ENCODE results near the gene GSN.

GSN gene

DNA sequence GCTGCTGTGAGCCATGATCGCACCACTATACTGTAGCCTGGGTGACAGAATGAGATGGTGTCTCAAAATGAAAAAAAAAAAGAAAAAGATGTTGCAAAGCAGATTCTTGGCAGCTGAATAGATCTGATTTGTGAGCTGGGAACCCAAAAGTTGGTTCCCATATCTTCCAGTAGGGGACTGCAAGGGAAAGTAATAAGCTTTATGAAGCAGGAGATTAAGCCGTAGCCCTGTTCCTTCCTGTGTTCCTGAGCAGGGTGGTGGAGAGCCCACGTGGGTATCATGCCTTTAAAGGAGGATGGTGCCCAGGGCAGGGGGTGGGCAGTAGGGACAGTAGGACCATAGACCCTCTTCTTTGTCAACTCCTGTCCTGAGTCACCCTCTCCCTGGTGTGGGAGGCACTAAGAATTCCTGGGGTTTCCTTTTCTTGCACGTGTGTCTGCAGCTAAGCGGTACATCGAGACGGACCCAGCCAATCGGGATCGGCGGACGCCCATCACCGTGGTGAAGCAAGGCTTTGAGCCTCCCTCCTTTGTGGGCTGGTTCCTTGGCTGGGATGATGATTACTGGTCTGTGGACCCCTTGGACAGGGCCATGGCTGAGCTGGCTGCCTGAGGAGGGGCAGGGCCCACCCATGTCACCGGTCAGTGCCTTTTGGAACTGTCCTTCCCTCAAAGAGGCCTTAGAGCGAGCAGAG lies 64.2 kb downstream of the GSN start:
- DNase-seq (ENCODE audit: low read depth): peak; percentile 67

GRCh38 chr9:121333950-121334773 lies 66.2 kb downstream of the GSN start:
- no peak for DNase-seq (ENCODE audit: low read depth)
- no peak overlapping the region for H3K4me3 ChIP-seq (replicated peaks; ENCODE audit: low read depth, low read length)
- TF ChIP-seq CTCF (IDR thresholded peaks at IDR 0.05; ENCODE audit: low read length, missing control alignments): no peak

More for the DNA sequence above, 64.2 kb downstream of the GSN start:
- no peak overlapping the region for H3K4me3 ChIP-seq (replicated peaks; ENCODE audit: low read depth, low read length)
- peak; percentile 50 for TF ChIP-seq CTCF (IDR thresholded peaks at IDR 0.05; ENCODE audit: low read length, missing control alignments)

GRCh38 chr9:121336665-121337064 lies 68.7 kb downstream of the GSN start:
- no peak for TF ChIP-seq CTCF (IDR thresholded peaks at IDR 0.05; ENCODE audit: low read length, missing control alignments)
- DNase-seq (ENCODE audit: low read depth): no peak
- no peak overlapping the region for H3K4me3 ChIP-seq (replicated peaks; ENCODE audit: low read depth, low read length)

DNA sequence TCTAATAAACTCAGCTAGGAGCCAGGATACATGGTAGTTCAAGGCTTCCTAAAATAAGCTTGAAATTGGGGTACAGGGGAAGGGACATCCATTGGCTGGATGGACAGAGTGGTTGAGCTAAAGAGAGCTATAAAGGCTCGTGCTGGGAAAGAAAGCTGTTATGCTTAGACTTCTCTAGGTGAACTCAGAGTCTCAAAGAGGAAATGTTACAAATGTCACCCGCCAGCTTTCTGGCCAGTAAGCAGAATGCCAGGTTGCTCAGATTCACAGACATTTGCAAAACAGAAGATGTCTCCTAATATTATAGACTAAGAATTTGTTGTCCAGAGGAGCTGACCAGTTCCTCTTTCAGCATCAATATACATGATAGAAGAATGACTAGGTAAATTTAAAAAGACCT lies 71.5 kb downstream of the GSN start:
- no peak for TF ChIP-seq CTCF (IDR thresholded peaks at IDR 0.05; ENCODE audit: low read length, missing control alignments)
- no peak for DNase-seq (ENCODE audit: low read depth)

GRCh38 chr9:121340676-121341392 lies 72.9 kb downstream of the GSN start:
- TF ChIP-seq CTCF (IDR thresholded peaks at IDR 0.05; ENCODE audit: low read length, missing control alignments): no peak
- no peak for DNase-seq (ENCODE audit: low read depth)

More for the DNA sequence above, 71.5 kb downstream of the GSN start:
- no peak overlapping the region for H3K4me3 ChIP-seq (replicated peaks; ENCODE audit: low read depth, low read length)

GRCh38 chr9:121344184-121344583 lies 76.2 kb downstream of the GSN start:
- no peak for TF ChIP-seq CTCF (IDR thresholded peaks at IDR 0.05; ENCODE audit: low read length, missing control alignments)
- no peak for DNase-seq (ENCODE audit: low read depth)
- no peak overlapping the region for H3K4me3 ChIP-seq (replicated peaks; ENCODE audit: low read depth, low read length)

More at GRCh38 chr9:121340676-121341392, 72.9 kb downstream of the GSN start:
- H3K4me3 ChIP-seq (replicated peaks; ENCODE audit: low read depth, low read length): no peak overlapping the region

All from fibroblast of pulmonary artery (primary cell).